Esophagus muscularis mucosa (tissue), 4 donors: ENCODE results near the gene SPAG17. TPM values are rescaled to one million over a fixed set of nuclear protein-coding genes. Genes with fewer than 3 reads are reported as not detected.

Source experiments
- DNase-seq: peaks from one replicate; pipeline ENCODE4 v3.0.0-alpha.2; 2017; ENCODE audit errors: extremely low spot score
- H3K27ac ChIP-seq, 4 donors: fragments of 200-600 bp; sonication (generic); replicated peaks in 1 of 4; 1 replicate in 3 of 4; 2 replicates in 1 of 4; pipeline ENCODE4 v1.5.1; 2016 to 2019; ENCODE audit warnings: mild to moderate bottlenecking in 1 of 4
- H3K27me3 ChIP-seq, 4 donors: fragments of 200-600 bp; sonication (generic); one replicate each; pipeline versions ENCODE4 v1.5.1 to v1.6.0; 2016 to 2019
- H3K36me3 ChIP-seq, 4 donors: fragments of 200-600 bp; sonication (generic); one replicate each; pipeline ENCODE4 v1.5.1; 2016 to 2019
- H3K4me1 ChIP-seq, 4 donors: fragments of 200-600 bp; sonication (generic); one replicate each; pipeline ENCODE4 v1.5.1; 2016 to 2019
- H3K4me3 ChIP-seq, 4 donors: fragments of 200-600 bp; sonication (generic); 1 replicate in 2 of 4; 2 replicates in 2 of 4; pipeline ENCODE4 v1.5.1; 2016 to 2019; ENCODE audit warnings: mild to moderate bottlenecking in 4 of 4, moderate library complexity in 1 of 4
- H3K9me3 ChIP-seq, 4 donors: fragments of 200-600 bp; sonication (generic); 1 replicate in 3 of 4; 2 replicates in 1 of 4; pipeline ENCODE4 v1.5.1; 2016 to 2019
- EP300 ChIP-seq: sonication (generic); formaldehyde crosslinking; IDR thresholded peaks from one replicate; pipeline ENCODE4 v1.6.1; 2017; ENCODE audit warnings: antibody characterized with exemption
- POLR2A ChIP-seq: fragments of 450-650 bp; IDR thresholded peaks from one replicate; pipeline ENCODE4 v1.6.1; 2017; ENCODE audit warnings: antibody characterized with exemption, moderate library complexity, mild to moderate bottlenecking, low read depth
- POLR2AphosphoS5 ChIP-seq, 2 donors: sonication (generic); formaldehyde crosslinking; IDR thresholded peaks; one replicate each; pipeline ENCODE4 v1.6.1; 2017; ENCODE audit warnings: antibody characterized with exemption in 2 of 2
- WGBS: methylation state at CpG from one replicate; pipeline ENCODE4 v1.1.5; 2018; 5-methylcytosine and 5-hydroxymethylcytosine counted together
- intact Hi-C: fragments of 100-400 bp; cut with DNase I; formaldehyde crosslinking; loops from one replicate; pipeline ENCODE4 v1.15.1; 2023
- total RNA-seq, 4 donors: library from RNA; depleted of rRNA; stranded (reverse); fragments of >200 nt; gene quantifications; one replicate each; pipeline versions ENCODE4 v1.1.0 to v1.2.1, GENCODE V29; 2016
- TF ChIP-seq, protein P1 (sequence below), 3 experiments: fragments of 200-600 bp in 2 of 3; fragments of 450-650 bp in 1 of 3; sonication (generic) in 2 of 3; IDR thresholded peaks; one replicate each; pipeline ENCODE4 v1.5.1; 2017 to 2019; ENCODE audit warnings: antibody characterized with exemption in 3 of 3, mild to moderate bottlenecking in 2 of 3, moderate library complexity in 1 of 3

Gene SPAG17
- total RNA-seq, 4 donors from 2014 or later, result 0.17 to 0.23 TPM; not detected in 2

GRCh38 chr1:117976381-117976780 lies 208.6 kb downstream of the SPAG17 start:
- H3K27me3 ChIP-seq, result no peaks in the 10 kb centered on the region
- DNase-seq, result no peak
- WGBS, result 87% methylated on average over 3 of the region's 3 CpGs
- no peaks in the 10 kb centered on the region for H3K9me3 ChIP-seq
- intact Hi-C loops, result no loop called here
- no peak for TF ChIP-seq POLR2A
- H3K36me3 ChIP-seq, result no peaks in the 10 kb centered on the region
- no peak overlapping the region for H3K4me3 ChIP-seq
- H3K4me1 ChIP-seq, result no peaks in the 10 kb centered on the region
- no peak overlapping the region for H3K27ac ChIP-seq

GRCh38 chr1:117971777-117972176 lies 213.3 kb downstream of the SPAG17 start:
- Histone ChIP-seq H3K27me3 (no peaks in the 10 kb centered on the region), H3K4me1 (no peaks in the 10 kb centered on the region), H3K36me3 (no peaks in the 10 kb centered on the region), H3K4me3 (no peak overlapping the region), H3K27ac (no peak overlapping the region), H3K9me3 (no peaks in the 10 kb centered on the region)
- DNase-seq, result no peak
- intact Hi-C loops, result no loop called here
- TF ChIP-seq POLR2AphosphoS5 (IDR thresholded peaks at IDR 0.05), result no peak
- no peak for TF ChIP-seq EP300
- TF ChIP-seq, protein P1, sequence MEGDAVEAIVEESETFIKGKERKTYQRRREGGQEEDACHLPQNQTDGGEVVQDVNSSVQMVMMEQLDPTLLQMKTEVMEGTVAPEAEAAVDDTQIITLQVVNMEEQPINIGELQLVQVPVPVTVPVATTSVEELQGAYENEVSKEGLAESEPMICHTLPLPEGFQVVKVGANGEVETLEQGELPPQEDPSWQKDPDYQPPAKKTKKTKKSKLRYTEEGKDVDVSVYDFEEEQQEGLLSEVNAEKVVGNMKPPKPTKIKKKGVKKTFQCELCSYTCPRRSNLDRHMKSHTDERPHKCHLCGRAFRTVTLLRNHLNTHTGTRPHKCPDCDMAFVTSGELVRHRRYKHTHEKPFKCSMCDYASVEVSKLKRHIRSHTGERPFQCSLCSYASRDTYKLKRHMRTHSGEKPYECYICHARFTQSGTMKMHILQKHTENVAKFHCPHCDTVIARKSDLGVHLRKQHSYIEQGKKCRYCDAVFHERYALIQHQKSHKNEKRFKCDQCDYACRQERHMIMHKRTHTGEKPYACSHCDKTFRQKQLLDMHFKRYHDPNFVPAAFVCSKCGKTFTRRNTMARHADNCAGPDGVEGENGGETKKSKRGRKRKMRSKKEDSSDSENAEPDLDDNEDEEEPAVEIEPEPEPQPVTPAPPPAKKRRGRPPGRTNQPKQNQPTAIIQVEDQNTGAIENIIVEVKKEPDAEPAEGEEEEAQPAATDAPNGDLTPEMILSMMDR (IDR thresholded peaks at IDR 0.05), result no peak
- no peak for TF ChIP-seq POLR2A

DNA sequence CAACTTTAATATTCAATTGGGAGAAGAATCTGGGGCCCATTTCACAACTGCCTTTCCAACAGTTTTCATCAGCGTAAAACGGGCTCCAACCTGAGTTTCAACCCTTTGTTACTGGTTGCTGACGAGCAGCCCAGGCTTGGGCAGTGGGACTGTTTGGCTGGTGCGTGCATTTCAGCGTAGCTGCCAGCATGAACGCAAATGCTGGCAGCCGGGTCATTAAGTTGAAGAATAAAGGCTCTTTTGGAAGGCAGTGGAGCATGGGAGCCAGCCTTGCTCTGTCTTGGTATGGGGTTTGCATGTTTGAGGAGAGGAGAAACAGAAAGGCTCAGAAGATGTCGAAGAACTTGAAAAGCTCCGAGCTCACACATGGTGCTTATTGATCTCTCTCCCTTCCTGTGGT lies 214.8 kb downstream of the SPAG17 start:
- no peak for DNase-seq
- WGBS, result 89% methylated on average over 9 of the region's 9 CpGs
- no peaks in the 10 kb centered on the region for H3K27me3 ChIP-seq
- H3K9me3 ChIP-seq, result no peaks in the 10 kb centered on the region
- TF ChIP-seq, protein P1 (IDR thresholded peaks at IDR 0.05), result no peak
- TF ChIP-seq POLR2A (no peak), POLR2AphosphoS5 (IDR thresholded peaks at IDR 0.05) (no peak), EP300 (no peak)
- H3K36me3 ChIP-seq, result no peaks in the 10 kb centered on the region
- intact Hi-C loops, result no loop called here
- H3K4me3 ChIP-seq, result no peak overlapping the region
- H3K27ac ChIP-seq, result no peak overlapping the region
- no peaks in the 10 kb centered on the region for H3K4me1 ChIP-seq

DNA sequence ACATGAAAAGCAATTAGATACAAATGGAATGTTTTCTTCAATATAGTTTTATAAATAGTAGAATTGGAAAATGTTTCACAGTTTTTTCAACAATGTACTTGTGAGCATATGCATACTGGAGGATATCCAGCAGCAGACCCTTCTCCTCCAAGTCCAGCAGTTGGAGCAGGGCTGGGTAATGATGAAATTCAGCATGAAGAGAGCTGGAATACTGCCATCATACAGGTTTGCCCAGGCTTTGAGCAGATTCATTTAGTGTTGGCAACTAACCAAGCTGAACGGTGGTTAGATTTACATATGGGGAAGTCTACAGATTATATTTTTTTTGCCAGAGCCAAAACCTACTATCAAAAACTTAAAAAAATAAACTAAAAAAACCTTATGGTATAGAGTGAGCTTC lies 217.1 kb downstream of the SPAG17 start:
- Histone ChIP-seq H3K27me3 (no peaks in the 10 kb centered on the region), H3K4me3 (no peak overlapping the region), H3K4me1 (no peaks in the 10 kb centered on the region), H3K36me3 (peaks cover 0 to 6% (median 0%) of the 10 kb centered on the region in 4 donors), H3K9me3 (no peaks in the 10 kb centered on the region), H3K27ac (no peak overlapping the region)
- intact Hi-C loops, result no loop called here
- TF ChIP-seq POLR2A, result no peak
- TF ChIP-seq POLR2AphosphoS5 (IDR thresholded peaks at IDR 0.05), result no peak
- TF ChIP-seq, protein P1 (IDR thresholded peaks at IDR 0.05), result no peak
- TF ChIP-seq EP300, result no peak
- DNase-seq, result no peak
- 17% methylated on average over 1 of the region's 1 CpG for WGBS

GRCh38 chr1:117967477-117967876 lies 217.6 kb downstream of the SPAG17 start:
- TF ChIP-seq POLR2A (no peak), EP300 (no peak), POLR2AphosphoS5 (IDR thresholded peaks at IDR 0.05) (no peak)
- TF ChIP-seq, protein P1 (IDR thresholded peaks at IDR 0.05), result no peak
- Histone ChIP-seq H3K9me3 (no peaks in the 10 kb centered on the region), H3K36me3 (peaks cover 0 to 10% (median 0%) of the 10 kb centered on the region in 4 donors), H3K27ac (no peak overlapping the region), H3K4me3 (no peak overlapping the region), H3K4me1 (no peaks in the 10 kb centered on the region), H3K27me3 (no peaks in the 10 kb centered on the region)
- intact Hi-C loops, result no loop called here
- 53% methylated on average over 4 of the region's 4 CpGs for WGBS
- no peak for DNase-seq
